NB4 (cell line): ENCODE data around the gene SYT13.

Source experiments
- MYC ChIP-seq: IDR thresholded peaks from 2 replicates; pipeline ENCODE4 v1.6.1; 2011; ENCODE audit warnings: low read depth, low read length
- TF ChIP-seq, protein P1 (sequence below): IDR thresholded peaks from one replicate; pipeline ENCODE4 v1.5.1; 2012; ENCODE audit warnings: low read depth, low read length

DNA sequence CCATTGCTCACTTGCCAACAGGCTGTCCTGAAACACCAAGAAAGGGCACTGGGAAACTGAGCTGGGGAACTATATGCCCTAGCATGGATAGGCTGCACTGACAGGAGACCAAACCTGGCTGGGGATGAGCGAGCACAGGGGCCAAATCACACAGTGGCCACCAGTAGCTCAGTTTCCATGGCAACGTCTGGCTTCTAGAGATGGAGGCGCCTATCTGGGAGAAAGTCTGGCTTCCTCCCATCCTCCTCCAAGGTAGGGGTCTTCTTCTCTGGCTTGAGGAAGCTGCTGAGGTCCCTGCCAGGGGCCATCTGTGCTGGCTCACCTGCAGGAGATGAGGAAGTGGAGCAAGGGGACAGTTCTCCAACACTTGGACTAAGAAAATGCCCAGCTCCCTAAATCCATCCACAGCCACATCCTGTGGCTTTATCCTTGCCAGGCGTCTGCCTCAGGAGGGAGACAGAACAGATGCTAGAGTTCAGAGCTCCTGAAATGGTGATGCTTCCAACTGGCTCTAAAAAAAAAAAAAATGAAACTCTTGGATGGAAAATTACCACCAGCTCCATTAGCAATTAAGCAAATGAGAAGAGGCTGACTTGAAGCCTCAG, 48.3 kb downstream of the SYT13 start:
- TF ChIP-seq, protein P1, sequence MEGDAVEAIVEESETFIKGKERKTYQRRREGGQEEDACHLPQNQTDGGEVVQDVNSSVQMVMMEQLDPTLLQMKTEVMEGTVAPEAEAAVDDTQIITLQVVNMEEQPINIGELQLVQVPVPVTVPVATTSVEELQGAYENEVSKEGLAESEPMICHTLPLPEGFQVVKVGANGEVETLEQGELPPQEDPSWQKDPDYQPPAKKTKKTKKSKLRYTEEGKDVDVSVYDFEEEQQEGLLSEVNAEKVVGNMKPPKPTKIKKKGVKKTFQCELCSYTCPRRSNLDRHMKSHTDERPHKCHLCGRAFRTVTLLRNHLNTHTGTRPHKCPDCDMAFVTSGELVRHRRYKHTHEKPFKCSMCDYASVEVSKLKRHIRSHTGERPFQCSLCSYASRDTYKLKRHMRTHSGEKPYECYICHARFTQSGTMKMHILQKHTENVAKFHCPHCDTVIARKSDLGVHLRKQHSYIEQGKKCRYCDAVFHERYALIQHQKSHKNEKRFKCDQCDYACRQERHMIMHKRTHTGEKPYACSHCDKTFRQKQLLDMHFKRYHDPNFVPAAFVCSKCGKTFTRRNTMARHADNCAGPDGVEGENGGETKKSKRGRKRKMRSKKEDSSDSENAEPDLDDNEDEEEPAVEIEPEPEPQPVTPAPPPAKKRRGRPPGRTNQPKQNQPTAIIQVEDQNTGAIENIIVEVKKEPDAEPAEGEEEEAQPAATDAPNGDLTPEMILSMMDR: no peak
- no peak for TF ChIP-seq MYC
